ENCODE results near the gene SDF2. TPM values are rescaled to one million over a fixed set of nuclear protein-coding genes. Genes with fewer than 3 reads are reported as not detected.

Gene SDF2
- total RNA-seq, 1 donor from 2014 or later, result 24.3 TPM

Other genes starting within 250 kb of the SDF2 start
- 0.55 TPM for gene SLC13A2, start 188.3 kb downstream of the SDF2 start, total RNA-seq
- gene FOXN1, start 155.6 kb downstream of the SDF2 start, total RNA-seq, result not detected
- gene UNC119, start 109.3 kb downstream of the SDF2 start, total RNA-seq, result 14.3 TPM
- 10.1 TPM for gene PIGS, start 90.4 kb downstream of the SDF2 start, total RNA-seq
- gene ALDOC, start 85.0 kb downstream of the SDF2 start, total RNA-seq, result 46.8 TPM
- gene SPAG5, start 62.9 kb downstream of the SDF2 start, total RNA-seq, result 8.8 TPM
- 4.0 TPM for gene RSKR, start 47.7 kb downstream of the SDF2 start, total RNA-seq
- 56.9 TPM for gene BLTP2, start 16.7 kb downstream of the SDF2 start, total RNA-seq
- 33.7 TPM for gene SUPT6H, start 299 bp upstream of the SDF2 start, total RNA-seq
- gene PROCA1, start 50.0 kb upstream of the SDF2 start, total RNA-seq, result 0.73 TPM
- 4.9 TPM for gene RAB34, start 56.0 kb upstream of the SDF2 start, total RNA-seq
- gene RPL23A, start 58.1 kb upstream of the SDF2 start, total RNA-seq, result 346 TPM
- 4.8 TPM for gene TLCD1, start 64.3 kb upstream of the SDF2 start, total RNA-seq
- gene NEK8, start 66.9 kb upstream of the SDF2 start, total RNA-seq, result 3.2 TPM
- 49.0 TPM for gene TRAF4, start 82.1 kb upstream of the SDF2 start, total RNA-seq
- gene FAM222B, start 180.9 kb upstream of the SDF2 start, total RNA-seq, result 6.6 TPM
- 25.3 TPM for gene ERAL1, start 193.1 kb upstream of the SDF2 start, total RNA-seq
- 70.6 TPM for gene FLOT2, start 235.8 kb upstream of the SDF2 start, total RNA-seq
- gene DHRS13, start 241.2 kb upstream of the SDF2 start, total RNA-seq, result 5.5 TPM

Data from left lobe of liver (tissue), 1 donor.